HG03060 (cell line): ENCODE data around the gene PRPF8.

ENCODE experiments used
- ATAC-seq: cut with Tn5 transposase; IDR thresholded peaks from one replicate; pipeline ENCODE4 v1.9.1; 2021; ENCODE audit warnings: low read depth, moderate number of reproducible peaks; ENCODE audit not compliant: unreplicated experiment

The PRPF8 gene

DNA sequence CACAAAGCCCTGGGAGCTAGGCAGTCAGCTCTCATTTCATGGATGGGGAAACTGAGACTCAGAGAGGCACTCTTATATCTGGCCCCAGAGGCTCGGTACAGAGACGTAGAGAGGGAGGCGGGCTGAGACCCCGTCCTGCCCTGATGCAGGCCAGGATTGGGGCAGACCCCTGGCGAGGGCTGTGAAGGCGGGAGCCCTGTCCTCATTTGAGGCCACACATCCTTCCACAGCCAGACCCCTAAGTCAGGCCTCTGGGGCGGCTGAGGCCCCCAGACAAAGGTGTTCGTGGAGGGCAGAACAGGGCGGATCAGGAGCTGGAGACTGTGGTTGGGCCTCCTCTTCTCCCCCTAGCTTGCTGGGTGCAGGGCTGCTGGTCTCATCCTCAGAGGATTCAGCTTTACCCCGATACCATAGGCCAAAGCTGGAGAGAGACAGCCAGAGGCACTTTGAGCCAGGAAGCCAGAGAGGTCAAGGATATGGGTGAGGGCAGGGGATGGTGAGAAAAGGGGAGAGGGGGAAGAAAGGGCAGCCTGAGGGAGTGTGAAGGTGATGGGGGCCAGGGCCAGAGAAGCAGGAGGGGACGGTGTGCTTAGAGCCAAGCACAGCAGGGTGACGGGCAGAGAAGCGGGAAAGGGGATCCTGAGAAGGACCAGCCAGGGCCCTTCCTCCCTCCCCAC lies 38.3 kb downstream of the PRPF8 start:
- no peak for ATAC-seq

DNA sequence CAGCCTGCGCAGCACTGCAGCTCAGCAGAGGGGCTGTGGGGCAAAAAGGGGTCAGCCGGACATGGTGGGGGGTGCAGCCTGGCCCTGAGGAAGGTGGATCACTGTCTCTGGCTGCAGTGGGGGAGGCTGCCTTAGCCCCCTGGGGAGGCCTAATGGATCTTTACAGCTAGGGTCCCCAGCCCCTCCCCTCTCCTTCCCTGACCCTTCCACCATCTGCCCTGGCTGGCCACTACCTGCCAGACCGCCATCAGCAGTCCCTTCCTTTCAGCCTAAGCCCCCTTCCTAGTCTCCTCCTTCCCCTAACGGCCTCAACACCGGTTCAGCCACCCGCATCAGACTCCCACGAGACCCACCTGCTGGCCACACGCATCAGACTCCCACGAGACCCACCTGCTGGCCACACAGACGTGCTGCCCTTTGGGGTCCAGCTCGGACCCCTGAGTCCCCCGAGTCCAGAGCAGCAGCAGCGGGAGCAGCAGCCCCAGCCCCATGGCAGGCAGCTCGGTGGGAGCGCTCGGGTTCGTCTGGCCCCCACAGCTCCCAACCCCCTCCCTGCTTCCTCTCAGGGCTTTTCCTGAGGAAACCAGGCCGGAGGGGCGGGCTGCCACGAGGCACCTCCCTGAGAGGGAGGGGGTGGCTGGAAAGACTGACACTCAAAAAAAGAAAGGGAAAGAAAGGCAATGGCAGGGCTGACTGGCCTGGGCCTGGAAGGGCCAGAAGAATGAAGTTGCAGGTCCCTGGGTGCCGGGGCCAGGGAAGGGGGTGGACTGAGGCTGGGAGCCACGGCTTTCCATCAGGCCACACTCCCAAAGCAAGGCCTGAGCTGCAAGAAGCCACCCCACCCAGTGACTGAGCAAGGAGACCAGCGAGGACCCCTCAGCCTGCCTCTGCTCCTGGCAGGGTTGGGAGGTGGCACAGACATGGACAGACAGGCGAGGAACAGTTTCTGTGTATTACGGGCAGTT lies 39.2 kb downstream of the PRPF8 start, which contains the start of gene SCARF1:
SCARF1 (minus strand) TSS at position 526 of the 965 bp plus-strand sequence; CDS start at position 491, 35 bp downstream.
- no peak for ATAC-seq

DNA sequence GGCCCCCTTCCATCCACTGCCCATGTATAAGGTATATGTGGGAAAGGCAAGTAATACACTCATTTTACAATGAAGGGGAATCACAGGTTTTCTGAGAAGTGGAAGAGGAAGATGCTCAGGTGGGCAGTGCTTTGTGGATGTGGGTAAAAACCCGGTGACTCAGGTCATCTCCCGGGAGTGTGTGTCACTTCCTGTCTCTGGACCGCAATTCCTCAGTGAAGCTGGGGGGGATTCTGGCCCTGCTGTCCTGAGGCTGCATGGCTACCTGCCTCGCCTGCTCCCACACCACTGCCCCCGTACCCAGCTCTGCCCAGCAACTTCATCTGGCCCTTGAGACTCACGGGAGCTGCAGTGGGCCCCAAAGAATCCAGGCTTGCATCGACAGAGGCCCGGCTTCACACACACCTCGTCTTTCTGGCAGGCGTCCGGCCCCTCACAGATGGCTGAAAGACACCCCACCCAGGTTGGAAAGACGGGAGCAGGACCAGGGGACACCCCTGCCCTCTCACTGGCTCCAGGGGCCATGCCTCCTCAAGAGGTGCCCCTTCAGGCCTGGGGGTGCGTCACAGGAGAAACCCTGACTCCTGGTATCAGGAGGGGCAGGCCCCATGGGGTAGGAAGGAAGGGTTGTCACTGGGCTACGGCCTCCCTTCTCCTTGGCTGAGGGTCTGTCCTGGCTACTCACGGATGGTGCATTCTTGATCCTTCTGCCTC lies 40.0 kb downstream of the PRPF8 start:
- no peak for ATAC-seq

DNA sequence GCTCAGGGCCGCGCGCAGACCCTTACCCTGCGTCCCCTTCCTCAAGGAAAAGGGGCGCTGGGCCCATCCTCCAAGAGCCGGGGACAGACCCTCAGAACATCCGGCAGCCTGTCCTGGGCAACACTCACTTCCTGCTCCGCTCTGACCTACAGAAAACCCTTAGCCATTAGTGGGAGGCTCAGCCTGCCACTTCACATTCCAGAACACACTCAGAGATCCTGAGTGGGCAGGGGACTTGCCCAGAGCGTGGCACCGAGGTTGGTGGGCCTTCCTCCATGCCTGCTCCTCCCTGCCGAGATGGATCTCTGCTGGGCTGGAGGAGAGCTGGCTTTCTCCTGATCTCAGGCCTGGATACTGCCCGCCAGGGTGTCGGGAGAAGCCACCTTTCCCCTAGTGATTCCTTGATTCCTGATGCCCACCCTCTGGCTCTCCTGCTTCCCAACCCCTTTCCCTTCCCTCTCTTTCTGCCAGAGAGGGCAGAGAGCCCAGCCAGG lies 40.6 kb downstream of the PRPF8 start:
- no peak for ATAC-seq

DNA sequence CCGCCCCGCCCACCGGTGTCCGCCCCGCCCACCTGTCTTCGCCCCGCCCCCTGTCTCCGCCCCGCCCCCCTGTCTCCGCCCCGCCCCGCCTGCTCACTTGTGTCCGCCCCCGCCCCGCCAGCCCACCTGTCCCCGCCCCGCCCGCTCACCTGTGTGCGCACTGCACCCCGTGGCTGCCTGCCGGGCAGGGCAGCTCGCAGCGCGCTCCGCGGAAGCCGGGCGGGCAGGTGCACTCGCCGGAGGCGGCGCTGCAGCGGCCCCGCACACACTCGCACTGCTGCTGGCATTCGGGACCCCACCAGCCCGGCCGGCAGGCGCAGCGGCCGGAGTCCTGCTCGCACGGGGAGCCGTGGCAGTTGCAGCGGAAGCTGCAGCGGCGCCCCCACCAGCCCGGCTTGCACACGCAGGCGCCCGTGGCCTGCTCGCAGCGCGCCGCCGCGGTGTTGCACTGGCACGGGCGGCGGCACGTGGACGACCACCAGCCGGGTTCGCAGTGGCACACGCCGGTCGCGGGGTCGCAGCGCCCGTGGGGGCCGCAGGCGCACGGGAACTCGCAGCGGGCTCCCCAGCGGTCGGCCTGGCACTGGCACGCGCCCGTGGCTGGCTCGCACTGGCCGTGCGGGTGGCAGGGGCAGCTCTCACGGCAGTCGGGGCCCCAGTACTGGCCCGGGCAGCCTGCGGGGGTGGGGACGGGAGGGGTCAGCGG lies 41.2 kb downstream of the PRPF8 start:
- no peak for ATAC-seq

DNA sequence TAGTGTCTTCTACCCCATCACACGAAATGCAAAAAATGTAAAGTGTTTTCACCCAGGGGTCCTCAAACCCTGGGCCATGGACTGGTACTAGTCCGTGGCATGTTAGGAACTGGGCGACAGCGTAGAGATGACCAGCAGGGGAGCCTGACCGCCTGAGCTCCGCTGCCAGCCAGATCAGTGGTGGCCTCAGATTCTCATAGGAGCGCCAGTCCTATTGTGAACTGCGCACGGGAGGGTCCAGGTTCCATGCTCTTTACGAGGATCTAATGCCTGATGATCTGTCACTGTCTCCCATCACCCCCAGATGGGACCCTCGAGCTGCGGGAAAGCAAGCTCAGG lies 43.6 kb downstream of the PRPF8 start:
- ATAC-seq = no peak

DNA sequence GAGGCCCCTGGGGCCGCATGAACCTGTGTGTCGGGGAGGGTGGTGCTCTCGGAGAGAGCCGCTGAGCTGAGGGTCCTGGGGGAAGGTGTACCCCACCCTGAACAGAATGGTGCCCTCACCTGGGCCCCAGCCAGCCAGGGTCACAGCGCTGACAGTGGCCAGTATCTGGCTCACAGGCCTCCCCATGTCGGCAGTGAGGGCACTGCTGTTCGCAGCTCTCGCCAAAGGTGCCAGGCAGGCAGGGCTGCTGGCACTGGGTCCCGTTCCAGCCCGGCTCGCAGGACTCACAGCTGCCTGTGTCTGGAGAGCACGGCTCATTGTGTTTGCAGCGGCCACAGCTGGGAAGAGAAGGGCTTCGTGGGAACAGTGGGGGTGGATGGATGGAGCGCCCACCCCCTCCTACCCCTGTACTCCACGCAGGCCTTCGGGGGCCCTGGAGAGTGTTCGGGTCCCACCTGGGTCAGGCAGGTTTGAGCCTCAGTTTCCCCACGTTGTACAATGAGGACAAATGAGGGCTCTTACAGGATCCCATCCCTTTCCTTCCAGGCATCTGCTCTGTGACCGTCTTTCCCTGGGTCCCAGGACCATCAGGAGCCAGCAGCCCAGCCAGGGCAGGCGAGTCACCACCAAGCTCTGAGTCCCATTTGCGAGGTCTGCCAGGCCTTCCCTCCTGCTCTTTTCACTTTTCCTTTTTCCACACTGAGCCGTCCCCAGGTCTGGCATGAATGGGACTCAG lies 44.2 kb downstream of the PRPF8 start:
- ATAC-seq = no peak

DNA sequence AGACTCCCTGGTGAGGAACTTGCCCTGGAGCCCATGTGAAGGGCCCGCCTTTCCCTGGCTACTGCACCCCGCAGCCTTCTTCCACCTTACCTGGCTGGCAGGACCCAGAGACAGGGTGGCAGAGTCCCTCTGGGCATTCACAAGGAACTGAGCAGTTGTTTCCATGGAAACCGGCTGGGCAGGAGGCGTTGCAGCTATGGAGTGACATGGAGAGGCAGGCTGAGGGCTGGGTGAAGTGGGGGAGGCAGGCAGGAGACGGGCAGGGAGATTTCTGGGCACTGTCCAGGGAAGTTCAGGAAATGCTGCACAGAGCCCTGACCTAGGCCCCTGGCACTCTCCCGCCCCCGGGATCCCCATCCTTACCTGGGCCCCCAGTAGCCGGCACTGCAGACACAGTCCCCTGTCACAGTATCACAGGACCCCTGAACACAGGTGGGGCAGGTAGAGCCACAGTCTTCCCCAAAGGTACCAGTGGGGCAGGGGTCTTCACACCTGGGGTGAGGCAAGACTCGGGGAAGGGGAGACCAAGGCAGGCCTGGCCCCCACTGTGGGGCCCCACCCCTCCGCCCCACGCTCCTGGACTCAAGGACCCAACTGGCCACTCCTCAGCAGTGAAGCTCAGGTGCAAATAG lies 45.0 kb downstream of the PRPF8 start:
- no peak for ATAC-seq

DNA sequence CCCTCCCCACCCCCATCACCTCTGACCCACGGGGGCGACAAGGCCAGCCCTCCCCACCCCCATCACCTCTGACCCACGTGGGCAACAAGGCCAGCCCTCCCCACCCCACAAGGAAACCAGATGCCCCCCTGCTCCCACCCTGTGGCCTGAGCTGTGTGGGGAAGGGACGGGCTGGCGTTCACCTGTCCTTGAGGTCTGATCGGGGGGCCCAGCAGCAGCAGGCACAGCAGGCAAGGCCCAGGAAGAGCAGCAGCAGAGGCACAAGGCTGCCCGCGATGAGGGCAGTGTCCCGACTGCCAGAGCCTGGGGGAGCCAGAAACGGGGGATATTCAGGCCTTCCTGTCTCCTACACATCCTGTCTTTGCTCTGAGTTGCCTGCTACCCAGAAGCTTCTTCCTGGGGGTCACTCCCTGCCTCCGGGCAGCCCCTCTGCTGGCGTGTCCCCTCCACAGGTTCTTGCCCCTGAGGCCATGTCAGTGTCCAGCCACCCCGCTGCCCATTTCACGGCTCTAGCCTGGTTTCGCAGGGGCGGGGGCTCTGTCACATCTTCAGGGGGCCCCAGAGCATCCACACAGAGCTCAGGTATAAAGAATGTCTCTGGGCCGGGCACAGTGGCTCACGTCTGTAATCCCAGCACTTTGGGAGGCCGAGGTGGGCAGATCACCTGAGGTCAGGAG lies 45.9 kb downstream of the PRPF8 start:
- ATAC-seq = no peak

DNA sequence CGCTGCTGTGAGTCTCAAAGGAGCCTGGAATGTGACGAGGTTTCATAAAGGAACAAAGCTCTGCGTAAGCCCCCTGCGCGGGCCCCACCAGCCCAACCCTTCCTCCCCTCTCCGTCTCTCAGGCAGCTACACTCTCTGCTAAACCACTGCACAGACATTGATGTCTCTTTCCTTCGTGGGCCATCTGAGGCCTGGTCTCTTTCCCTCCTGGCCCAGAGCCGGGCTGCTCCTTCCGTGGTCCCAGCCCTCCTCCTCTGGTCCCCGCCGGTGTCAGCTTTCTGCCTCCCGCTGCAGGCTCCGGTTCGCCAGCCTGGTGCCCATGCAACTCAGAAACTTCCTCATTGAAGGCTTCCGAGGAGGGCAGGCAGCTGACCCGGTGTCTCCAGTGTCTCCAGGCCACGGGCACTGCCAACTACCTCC lies 46.5 kb downstream of the PRPF8 start:
- no peak for ATAC-seq

DNA sequence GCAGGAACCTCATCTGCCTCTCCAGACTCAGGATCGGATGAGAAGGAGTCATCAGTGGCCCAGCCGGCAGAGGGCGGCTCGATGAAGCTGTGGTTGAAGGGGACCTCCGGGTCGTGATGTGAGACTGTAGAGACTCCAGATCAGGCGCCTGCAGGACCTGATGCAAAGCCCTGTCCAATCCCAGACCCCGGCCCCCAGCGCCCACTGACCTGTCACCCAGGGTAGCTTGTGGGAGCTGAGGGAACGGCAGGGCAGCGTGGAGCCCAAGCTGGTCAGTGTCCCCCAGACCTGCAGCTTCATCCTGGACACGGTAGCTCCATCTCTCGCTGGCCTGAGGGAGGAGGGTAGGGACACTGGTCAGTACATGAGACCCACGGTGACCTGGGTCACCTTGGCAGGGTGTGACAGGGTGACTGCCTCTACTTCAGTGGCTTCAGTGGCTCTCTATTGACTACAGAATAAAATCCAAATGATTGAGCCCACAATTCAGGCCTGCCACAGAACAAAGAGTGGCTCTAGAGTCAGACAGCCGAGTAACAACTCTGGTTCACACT lies 47.9 kb downstream of the PRPF8 start:
- ATAC-seq = no peak

DNA sequence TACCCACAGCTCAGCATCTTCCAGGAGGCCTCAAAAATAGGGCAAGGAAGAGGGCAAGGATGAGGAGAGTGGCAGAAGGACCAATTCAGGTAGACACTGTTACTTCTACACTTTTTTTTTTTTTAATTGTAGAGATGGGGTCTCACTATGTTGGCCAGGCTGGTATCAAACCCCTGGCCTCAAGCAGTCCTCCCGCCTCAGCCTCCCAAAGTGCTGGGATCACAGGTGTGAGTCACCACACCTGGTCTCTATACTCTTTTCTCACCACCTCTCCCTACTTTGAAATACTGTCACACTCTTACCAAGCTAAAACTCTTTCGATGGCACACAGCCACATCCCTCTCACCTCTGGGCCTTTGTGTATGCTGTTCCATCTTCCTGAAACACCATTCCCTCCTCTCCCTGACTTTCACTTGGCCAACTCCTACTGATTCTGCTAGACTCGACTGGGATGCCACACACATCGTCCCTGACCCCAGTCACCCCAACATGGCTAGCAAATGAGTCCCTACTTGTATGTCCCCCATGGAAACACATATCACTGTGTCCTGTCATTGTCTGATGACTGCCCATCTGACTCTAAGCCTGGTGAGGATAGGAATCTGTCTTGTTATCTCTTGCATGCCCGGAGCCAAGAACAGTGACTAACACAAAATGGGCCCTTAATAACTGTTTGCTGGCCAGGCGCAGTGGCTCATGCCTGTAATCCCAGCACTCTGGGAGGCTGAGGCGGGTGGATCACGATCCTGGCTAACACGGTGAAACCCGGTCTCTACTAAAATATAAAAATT lies 48.8 kb downstream of the PRPF8 start:
- no peak for ATAC-seq

DNA sequence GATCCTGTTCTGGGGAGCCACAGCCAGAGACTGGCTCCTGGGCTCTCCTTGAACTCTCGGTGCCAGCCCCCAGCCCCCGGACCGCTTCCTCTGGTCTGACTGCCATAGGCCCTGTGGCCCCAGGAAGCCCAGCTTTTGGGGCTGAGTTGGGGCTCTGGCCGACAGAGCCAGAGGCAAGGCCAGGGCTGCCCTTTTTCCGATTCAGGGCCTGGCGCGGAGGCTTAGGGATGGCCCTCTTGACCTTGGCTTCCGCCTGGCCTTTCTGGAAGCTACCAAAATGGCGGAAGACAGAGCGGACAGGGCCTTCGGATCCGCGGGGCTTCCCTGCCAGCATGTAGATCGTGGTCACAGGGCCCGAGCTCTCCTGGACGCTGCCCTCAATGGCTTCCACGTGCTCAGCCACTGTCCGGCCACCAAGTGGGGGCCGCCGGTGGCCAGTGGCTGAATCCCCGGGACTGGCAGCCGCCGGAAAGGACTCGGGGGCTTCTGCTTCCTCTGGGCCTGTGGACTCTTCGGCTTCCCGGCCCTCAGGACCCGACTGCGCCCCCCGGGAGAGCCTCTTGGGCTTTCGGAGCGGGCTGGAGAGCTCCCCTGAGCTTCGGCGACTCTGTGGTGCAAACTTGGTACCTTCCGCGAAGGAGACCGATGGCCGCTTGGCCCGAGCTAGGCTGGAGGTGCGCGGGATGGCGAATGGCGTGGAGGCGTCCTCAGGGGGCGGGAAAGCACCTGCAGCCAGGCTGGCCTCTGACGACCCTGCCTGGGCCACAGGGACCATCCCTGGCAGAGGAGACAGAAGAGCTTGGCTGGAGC lies 49.6 kb downstream of the PRPF8 start:
- no peak for ATAC-seq

DNA sequence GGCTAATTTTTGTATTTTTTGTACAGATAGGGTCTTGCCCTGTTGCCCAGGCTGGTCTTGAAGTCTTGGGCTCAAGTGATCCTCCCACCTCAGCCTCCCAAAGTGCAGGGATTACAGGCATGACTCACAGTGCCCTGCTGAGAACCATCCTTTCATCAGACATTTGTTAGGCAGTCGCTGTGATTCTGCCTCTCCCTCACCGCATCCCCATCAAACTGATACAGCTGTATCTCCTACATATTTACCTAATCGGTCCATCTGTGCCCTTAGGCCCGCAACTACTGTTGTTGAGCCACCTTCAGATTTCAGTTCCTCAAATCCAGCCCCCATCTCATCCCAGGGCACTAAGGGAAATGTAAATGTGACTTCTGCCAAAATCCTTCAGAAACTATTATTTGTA lies 54.0 kb downstream of the PRPF8 start:
- ATAC-seq = no peak

DNA sequence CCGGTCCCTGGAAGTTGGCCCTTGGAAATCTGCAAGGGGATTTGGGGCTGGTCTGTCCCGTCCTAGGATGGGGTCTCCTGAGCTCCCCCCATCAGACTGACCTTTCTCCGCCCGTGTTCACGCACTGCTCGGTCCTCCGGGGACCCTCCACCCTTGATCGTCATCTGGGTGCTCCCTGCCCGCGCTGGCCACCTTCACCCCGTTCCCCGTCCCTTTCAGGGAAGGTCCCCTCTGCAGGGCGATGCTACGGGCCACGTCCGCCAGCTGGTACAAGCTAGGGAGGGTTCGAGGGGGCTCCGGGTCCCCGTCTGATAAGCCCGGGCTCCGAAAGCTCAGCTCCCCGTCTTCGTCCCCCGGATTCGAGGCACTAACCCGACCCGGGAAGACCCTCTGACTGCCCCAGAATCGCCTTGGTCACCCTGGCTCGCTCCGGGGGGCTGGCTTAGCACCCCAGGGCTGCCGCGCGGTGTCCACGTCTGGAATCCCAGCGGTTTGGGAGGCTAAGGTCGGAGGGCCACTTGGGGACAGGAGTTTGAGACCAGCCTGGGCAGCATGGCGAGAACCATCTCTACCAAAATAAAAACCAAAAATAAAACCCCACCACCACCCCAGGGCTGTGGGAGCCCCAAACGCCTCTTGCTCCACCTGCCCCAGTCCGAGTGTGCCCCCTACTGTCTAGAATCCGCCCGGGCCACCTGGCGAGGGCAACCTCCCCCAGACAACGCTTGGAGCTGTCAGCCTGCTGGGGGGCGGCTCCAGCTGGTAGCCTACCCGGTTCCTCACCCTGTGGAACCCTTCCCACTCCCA lies 55.0 kb downstream of the PRPF8 start:
- ATAC-seq = no peak
